H1 (cell line): ENCODE measurements around the gene FGF12. TPM values are rescaled to one million over a fixed set of nuclear protein-coding genes. Genes with fewer than 3 reads are reported as not detected.

ENCODE experiments used
- CTCF ChIA-PET: fragments of 300-600 bp; sonication (Branson Sonifier 250); formaldehyde crosslinking; loops from one replicate; lab custom pipeline; 2021; ENCODE audit not compliant: partially characterized antibody; lab: Charles Lee
- POLR2A ChIA-PET: fragments of 300-600 bp; sonication (Branson Sonifier 250); formaldehyde crosslinking; loops from one replicate; lab custom pipeline; 2021; ENCODE audit warnings: inconsistent platforms; ENCODE audit not compliant: partially characterized antibody; lab: Charles Lee
- DNase-seq, 2 experiments: peaks; one replicate each; pipeline versions ENCODE4 v3.0.0 to v3.0.0-alpha.2; 2010 to 2022; ENCODE audit warnings: low spot score in 2 of 2, low read depth in 1 of 2, mixed read lengths in 1 of 2
- FAIRE-seq: peaks from 2 replicates; lab custom pipeline; 2011; peaks lifted over from hg19 to GRCh38; lab: Jason Lieb, UNC
- H2AFZ ChIP-seq: 2 replicates; pipeline ENCODE4 v1.8.1; 2012; ENCODE audit warnings: low read length, inconsistent platforms
- H2AK5ac ChIP-seq: 2 replicates; pipeline ENCODE4 v1.6.1; 2013; ENCODE audit warnings: low read depth, low read length
- H2BK120ac ChIP-seq: replicated peaks from 2 replicates; pipeline ENCODE3; 2013; ENCODE audit warnings: low read depth, low read length, inconsistent platforms
- H2BK12ac ChIP-seq: 2 replicates; pipeline ENCODE4 v1.6.1; 2013; ENCODE audit warnings: low read depth, low read length
- H2BK15ac ChIP-seq: 2 replicates; pipeline ENCODE4 v1.6.1; 2013; ENCODE audit warnings: low read length
- H2BK20ac ChIP-seq: 2 replicates; pipeline ENCODE4 v1.6.1; 2013; ENCODE audit warnings: low read length
- H2BK5ac ChIP-seq: 2 replicates; pipeline ENCODE4 v1.6.1; 2013; ENCODE audit warnings: low read depth, low read length
- H3K14ac ChIP-seq: 2 replicates; pipeline ENCODE4 v1.6.1; 2013; ENCODE audit warnings: inconsistent platforms; ENCODE audit not compliant: insufficient read length
- H3K18ac ChIP-seq: 2 replicates; pipeline ENCODE4 v1.6.1; 2013; ENCODE audit warnings: low read length; ENCODE audit errors: extremely low read depth
- H3K23ac ChIP-seq: 2 replicates; pipeline ENCODE4 v1.6.1; 2013; ENCODE audit warnings: inconsistent platforms; ENCODE audit not compliant: insufficient read length
- H3K23me2 ChIP-seq: 2 replicates; pipeline ENCODE4 v1.6.1; 2013; ENCODE audit warnings: low read depth, low read length
- H3K27ac ChIP-seq: 2 replicates; pipeline ENCODE4 v1.6.1; 2011; ENCODE audit warnings: low read depth, low read length, inconsistent platforms
- H3K27me3 ChIP-seq, 4 experiments: replicated peaks in 1 of 4; 1 replicate in 1 of 4; 2 replicates in 3 of 4; pipeline versions ENCODE4 v1.6.1 to v1.8.1; 2011 to 2013; ENCODE audit warnings: low read length in 3 of 4, mild to moderate bottlenecking in 3 of 4, inconsistent platforms in 2 of 4, mixed read lengths in 2 of 4, moderate library complexity in 1 of 4; ENCODE audit not compliant: control insufficient read depth in 3 of 4, insufficient read depth in 3 of 4; ENCODE audit errors: extremely low read depth in 1 of 4
- H3K36me3 ChIP-seq, 4 experiments: 2 replicates each; pipeline versions ENCODE4 v1.6.1 to v1.8.1; 2011 to 2013; ENCODE audit warnings: mild to moderate bottlenecking in 4 of 4, low read length in 3 of 4, moderate library complexity in 2 of 4, control low read depth in 1 of 4, inconsistent platforms in 1 of 4; ENCODE audit not compliant: insufficient read depth in 4 of 4, control insufficient read depth in 2 of 4
- H3K4ac ChIP-seq: replicated peaks from 2 replicates; pipeline ENCODE3; 2013; ENCODE audit warnings: low read length, low read depth, mixed read lengths, inconsistent platforms; ENCODE audit not compliant: insufficient read length
- H3K4me1 ChIP-seq, 4 experiments: replicated peaks in 1 of 4; 1 replicate in 1 of 4; 2 replicates in 3 of 4; pipeline versions ENCODE4 v1.6.1 to v1.8.1; 2011 to 2013; ENCODE audit warnings: low read length in 3 of 4, inconsistent platforms in 2 of 4, mixed read lengths in 1 of 4; ENCODE audit not compliant: insufficient read depth in 4 of 4, control insufficient read depth in 3 of 4
- H3K4me2 ChIP-seq, 2 experiments: 2 replicates each; pipeline versions ENCODE4 v1.6.1 to v1.8.1; 2011 to 2013; ENCODE audit warnings: low read depth in 2 of 2, low read length in 2 of 2, control low read depth in 1 of 2, inconsistent platforms in 1 of 2, mild to moderate bottlenecking in 1 of 2; ENCODE audit not compliant: insufficient read depth in 1 of 2
- H3K4me3 ChIP-seq, 4 experiments: fragments of 200-600, 300-600 bp in 1 of 4; sonication (generic), shearing (Covaris generic), sonication (Bioruptor Twin) in 1 of 4; 2 replicates each; pipeline versions ENCODE4 v1.5.1 to v1.8.1; 2011 to 2016; ENCODE audit warnings: low read length in 4 of 4, low read depth in 3 of 4, control low read depth in 2 of 4, inconsistent platforms in 2 of 4, mild to moderate bottlenecking in 2 of 4, mixed read lengths in 1 of 4, moderate library complexity in 1 of 4; ENCODE audit not compliant: insufficient read depth in 2 of 4; ENCODE audit errors: extremely low read depth in 1 of 4
- H3K56ac ChIP-seq: replicated peaks from 2 replicates; pipeline ENCODE3; 2013; ENCODE audit warnings: low read depth, mild to moderate bottlenecking, mixed read lengths, low read length, inconsistent platforms; ENCODE audit not compliant: insufficient read length
- H3K79me1 ChIP-seq: 2 replicates; pipeline ENCODE4 v1.6.1; 2013; ENCODE audit warnings: low read depth, low read length, control low read depth
- H3K79me2 ChIP-seq, 2 experiments: 2 replicates each; pipeline versions ENCODE4 v1.6.1 to v1.8.1; 2012 to 2013; ENCODE audit warnings: low read length in 2 of 2, mild to moderate bottlenecking in 2 of 2, inconsistent platforms in 1 of 2; ENCODE audit not compliant: insufficient read depth in 2 of 2, control insufficient read depth in 1 of 2
- H3K9ac ChIP-seq, 4 experiments: replicated peaks in 1 of 4; 1 replicate in 1 of 4; 2 replicates in 3 of 4; pipeline versions ENCODE4 v1.6.1 to v1.8.1; 2011 to 2013; ENCODE audit warnings: low read depth in 3 of 4, low read length in 3 of 4, control low read depth in 2 of 4, mild to moderate bottlenecking in 2 of 4, moderate library complexity in 2 of 4, inconsistent platforms in 1 of 4; ENCODE audit errors: extremely low read depth in 1 of 4
- H3K9me3 ChIP-seq, 2 experiments: 2 replicates each; pipeline versions ENCODE4 v1.6.1 to v1.8.1; 2012 to 2013; ENCODE audit warnings: mild to moderate bottlenecking in 2 of 2, moderate library complexity in 2 of 2, control low read depth in 1 of 2, inconsistent platforms in 1 of 2, low read depth in 1 of 2, low read length in 1 of 2, mixed read lengths in 1 of 2; ENCODE audit not compliant: insufficient read depth in 2 of 2
- H4K20me1 ChIP-seq, 2 experiments: replicated peaks in 1 of 2; 2 replicates each; pipeline versions ENCODE3 to v1.8.1; 2011 to 2013; ENCODE audit warnings: inconsistent platforms in 2 of 2, low read length in 2 of 2, mild to moderate bottlenecking in 1 of 2; ENCODE audit not compliant: insufficient read depth in 2 of 2, control insufficient read depth in 1 of 2
- H4K5ac ChIP-seq: 2 replicates; pipeline ENCODE4 v1.6.1; 2013; ENCODE audit warnings: low read length, low read depth, mixed read lengths, inconsistent platforms; ENCODE audit not compliant: insufficient read length
- H4K8ac ChIP-seq: 2 replicates; pipeline ENCODE4 v1.8.0; 2013; ENCODE audit warnings: mild to moderate bottlenecking, moderate library complexity, low read length, inconsistent platforms; ENCODE audit not compliant: insufficient read depth; ENCODE audit errors: extremely low read depth
- H4K91ac ChIP-seq: replicated peaks from 2 replicates; pipeline ENCODE3; 2013; ENCODE audit warnings: low read length, mixed read lengths, inconsistent platforms; ENCODE audit not compliant: insufficient read length
- BRCA1 ChIP-seq: IDR thresholded peaks from 2 replicates; pipeline ENCODE4 v1.6.1; 2012; ENCODE audit warnings: low read depth, low read length, improper control_type of control experiment
- CBX8 ChIP-seq: fragments of 300-800, 300-1000 bp; sonication (generic); IDR thresholded peaks from 2 replicates; pipeline ENCODE4 v1.7.1; 2016; ENCODE audit warnings: low read depth, low read length, borderline replicate concordance
- EZH2 ChIP-seq: fragments of 200-600 bp; sonication (generic); IDR thresholded peaks from 2 replicates; pipeline ENCODE4 v1.7.1; 2012; ENCODE audit warnings: low read depth, mild to moderate bottlenecking, moderate library complexity, low read length, inconsistent platforms; ENCODE audit not compliant: severe bottlenecking
- HDAC2 ChIP-seq, 2 experiments: fragments of 300-600 bp in 1 of 2; sonication (generic) in 1 of 2; IDR thresholded peaks; 2 replicates each; pipeline ENCODE4 v1.6.1; 2011 to 2012; ENCODE audit warnings: low read depth in 2 of 2, low read length in 2 of 2, mild to moderate bottlenecking in 2 of 2, moderate library complexity in 2 of 2, borderline replicate concordance in 1 of 2, inconsistent platforms in 1 of 2
- JUND ChIP-seq: IDR thresholded peaks from 2 replicates; pipeline ENCODE4 v1.6.1; 2011; ENCODE audit warnings: mild to moderate bottlenecking, improper control_type of control experiment, low read length
- POLR2A ChIP-seq, 2 experiments: IDR thresholded peaks; 1 replicate in 1 of 2; 2 replicates in 1 of 2; pipeline ENCODE4 v1.6.1; 2011; ENCODE audit warnings: low read depth in 2 of 2, low read length in 2 of 2, mild to moderate bottlenecking in 2 of 2; ENCODE audit errors: control extremely low read depth in 1 of 2
- POU5F1 ChIP-seq: IDR thresholded peaks from 2 replicates; pipeline ENCODE4 v1.6.1; 2011; ENCODE audit warnings: low read depth, mild to moderate bottlenecking, low read length, moderate library complexity
- SP1 ChIP-seq: IDR thresholded peaks from 2 replicates; pipeline ENCODE4 v1.6.1; 2011; ENCODE audit warnings: low read depth, low read length
- WGBS, 2 experiments: shearing (Covaris generic) in 1 of 2; methylation state at CpG; one replicate each; pipeline versions ENCODE4 v1.1.6 to v1.1.7; 2013 to 2015; ENCODE audit warnings: low lambda C conversion rate in 2 of 2, mixed read lengths in 2 of 2, inconsistent platforms in 1 of 2, low coverage in 1 of 2, missing lambda C conversion rate in 1 of 2; ENCODE audit not compliant: insufficient replicate concordance in 2 of 2, insufficient coverage in 1 of 2, insufficient read length in 1 of 2; ENCODE audit errors: extremely low coverage in 1 of 2, missing lambda C conversion rate in 1 of 2; 5-methylcytosine and 5-hydroxymethylcytosine counted together
- polyA plus RNA-seq, 7 experiments: library from polyadenylated mRNA; depleted of rRNA in 3 of 7; stranded (reverse) in 5 of 7; unstranded in 2 of 7; fragments of >200 nt in 5 of 7; fragments of 200-250 nt in 2 of 7; gene quantifications; 1 replicate in 5 of 7; 2 replicates in 1 of 7; 4 replicates in 1 of 7; pipeline versions ENCODE4 v1.2.1 to v1.2.3, GENCODE V29; 2011 to 2013; ENCODE audit warnings: missing spikeins in 2 of 7, mixed read lengths in 2 of 7
- total RNA-seq: library from RNA; stranded (reverse); fragmentation: NEBNext Ultra II Directional; extraction: Animal tissue kit (Norgen Biotek cat#: 25700); gene quantifications from 2 replicates; pipeline ENCODE4 v1.2.1, GENCODE V29; 2021
- TF ChIP-seq, protein P1 (sequence below): IDR thresholded peaks from 2 replicates; pipeline ENCODE4 v1.6.1; 2012; ENCODE audit warnings: low read length, inconsistent platforms

The FGF12 gene
- total and polyA plus RNA-seq, 2 of the 8 experiments (the other 6 are each of a cell fraction or from before 2014, with no cell fraction given): 4.1 to 16.6 TPM

DNA sequence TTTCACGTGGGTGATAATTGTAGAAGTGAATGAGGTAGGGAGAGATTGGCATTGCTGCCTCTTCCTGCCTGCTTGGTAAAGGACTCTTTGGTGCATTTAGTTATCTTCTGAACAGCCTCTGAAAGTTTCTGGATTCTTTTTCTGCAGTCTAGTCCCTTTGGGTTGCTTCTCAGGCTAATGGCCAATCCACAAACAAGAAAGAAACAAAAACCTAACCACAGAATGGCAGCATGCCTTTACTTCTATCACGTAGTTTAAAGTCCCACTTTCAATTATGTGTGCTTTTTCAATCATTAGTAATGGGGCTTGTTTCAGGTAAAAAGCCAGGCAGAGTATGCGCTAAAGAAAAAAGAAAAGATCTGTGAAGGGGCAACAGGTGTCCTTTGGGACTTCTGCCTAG lies 7.4 kb downstream of the FGF12 start:
- no peak overlapping the region for H3K4me3 ChIP-seq
- no peak overlapping the region for H4K8ac ChIP-seq
- H2BK12ac ChIP-seq: no peak overlapping the region
- no peaks in the 10 kb centered on the region for H3K23me2 ChIP-seq
- FAIRE-seq: no peak
- no peak overlapping the region for H3K14ac ChIP-seq
- H4K5ac ChIP-seq: no peak overlapping the region
- no peak overlapping the region for H3K4me2 ChIP-seq
- H3K79me2 ChIP-seq: no peaks in the 10 kb centered on the region
- no peak overlapping the region for H3K23ac ChIP-seq
- no peaks in the 10 kb centered on the region for H3K79me1 ChIP-seq
- no peak overlapping the region for H4K91ac ChIP-seq
- ChIA-PET CTCF (no interaction called here), POLR2A (no interaction called here)
- H3K56ac ChIP-seq: no peak overlapping the region
- H3K27ac ChIP-seq: no peak overlapping the region
- TF ChIP-seq JUND (no peak), HDAC2 (IDR thresholded peaks at IDR 0.05; ENCODE audit: borderline replicate concordance in 1 of 2, low read depth in 2 of 2, low read length in 2 of 2) (no peak), EZH2 (no peak), POLR2A (IDR thresholded peaks at IDR 0.05; ENCODE audit: control extremely low read depth in 1 of 2, low read depth in 2 of 2, low read length in 2 of 2) (no peak), CBX8 (no peak), SP1 (no peak), BRCA1 (no peak), POU5F1 (no peak)
- TF ChIP-seq, protein P1, sequence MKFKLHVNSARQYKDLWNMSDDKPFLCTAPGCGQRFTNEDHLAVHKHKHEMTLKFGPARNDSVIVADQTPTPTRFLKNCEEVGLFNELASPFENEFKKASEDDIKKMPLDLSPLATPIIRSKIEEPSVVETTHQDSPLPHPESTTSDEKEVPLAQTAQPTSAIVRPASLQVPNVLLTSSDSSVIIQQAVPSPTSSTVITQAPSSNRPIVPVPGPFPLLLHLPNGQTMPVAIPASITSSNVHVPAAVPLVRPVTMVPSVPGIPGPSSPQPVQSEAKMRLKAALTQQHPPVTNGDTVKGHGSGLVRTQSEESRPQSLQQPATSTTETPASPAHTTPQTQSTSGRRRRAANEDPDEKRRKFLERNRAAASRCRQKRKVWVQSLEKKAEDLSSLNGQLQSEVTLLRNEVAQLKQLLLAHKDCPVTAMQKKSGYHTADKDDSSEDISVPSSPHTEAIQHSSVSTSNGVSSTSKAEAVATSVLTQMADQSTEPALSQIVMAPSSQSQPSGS: no peak
- H2BK20ac ChIP-seq: no peak overlapping the region
- DNase-seq: no peak
- H2BK120ac ChIP-seq: no peak overlapping the region
- no peak overlapping the region for H3K4ac ChIP-seq
- no peak overlapping the region; the same call in 1 of the 2 replicates for H2AFZ ChIP-seq
- no peak overlapping the region for H3K18ac ChIP-seq
- H2BK5ac ChIP-seq: no peak overlapping the region
- H3K9me3 ChIP-seq: no peaks in the 10 kb centered on the region
- H3K27me3 ChIP-seq: no peaks in the 10 kb centered on the region
- peaks cover 0 to 11% (median 2%) of the 10 kb centered on the region in 4 experiments; a peak in 2 of 7 replicates for H3K4me1 ChIP-seq
- H4K20me1 ChIP-seq: no peaks in the 10 kb centered on the region
- H2AK5ac ChIP-seq: no peak overlapping the region
- WGBS, 2 experiments: 79% methylated on average over 3 of the region's 3 CpGs; no CpG with 5 or more reads in 1 of the 2 experiments
- no peak overlapping the region for H3K9ac ChIP-seq
- no peaks in the 10 kb centered on the region for H3K36me3 ChIP-seq
- H2BK15ac ChIP-seq: no peak overlapping the region
